Stimulated activated CD4-positive, alpha-beta T cell treated with anti-CD3 and anti-CD28 coated beads, Interleukin-15, amount 100 ng/mL, for 48 hours (primary cell): ENCODE measurements around the gene RPS3.

ENCODE experiments used
- DNase-seq, 2 donors: peaks; one replicate each; pipeline ENCODE4 v3.0.0-alpha.2; 2020; ENCODE audit warnings: low read depth in 2 of 2

The RPS3 gene

DNA sequence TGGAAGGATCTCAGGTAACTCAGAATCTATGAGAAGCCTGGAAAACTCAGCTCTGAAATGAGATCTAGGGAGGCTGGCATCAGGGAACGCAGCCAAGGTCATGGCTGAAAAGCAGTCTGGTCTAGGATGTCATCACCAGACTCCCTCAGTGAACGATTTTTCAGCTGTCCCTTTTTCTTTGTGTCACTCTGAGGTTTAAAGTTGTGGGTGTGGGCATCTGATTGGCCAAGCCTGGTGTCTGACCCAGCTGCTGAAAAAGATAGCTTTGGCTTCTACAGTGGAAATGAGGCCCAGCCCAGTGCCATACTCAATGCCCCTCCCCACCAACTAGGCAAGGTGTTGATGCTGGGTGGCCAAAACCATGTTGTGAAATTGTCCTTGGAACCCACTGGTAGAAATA is 14.5 kb downstream of the RPS3 start:
- no peak for DNase-seq

DNA sequence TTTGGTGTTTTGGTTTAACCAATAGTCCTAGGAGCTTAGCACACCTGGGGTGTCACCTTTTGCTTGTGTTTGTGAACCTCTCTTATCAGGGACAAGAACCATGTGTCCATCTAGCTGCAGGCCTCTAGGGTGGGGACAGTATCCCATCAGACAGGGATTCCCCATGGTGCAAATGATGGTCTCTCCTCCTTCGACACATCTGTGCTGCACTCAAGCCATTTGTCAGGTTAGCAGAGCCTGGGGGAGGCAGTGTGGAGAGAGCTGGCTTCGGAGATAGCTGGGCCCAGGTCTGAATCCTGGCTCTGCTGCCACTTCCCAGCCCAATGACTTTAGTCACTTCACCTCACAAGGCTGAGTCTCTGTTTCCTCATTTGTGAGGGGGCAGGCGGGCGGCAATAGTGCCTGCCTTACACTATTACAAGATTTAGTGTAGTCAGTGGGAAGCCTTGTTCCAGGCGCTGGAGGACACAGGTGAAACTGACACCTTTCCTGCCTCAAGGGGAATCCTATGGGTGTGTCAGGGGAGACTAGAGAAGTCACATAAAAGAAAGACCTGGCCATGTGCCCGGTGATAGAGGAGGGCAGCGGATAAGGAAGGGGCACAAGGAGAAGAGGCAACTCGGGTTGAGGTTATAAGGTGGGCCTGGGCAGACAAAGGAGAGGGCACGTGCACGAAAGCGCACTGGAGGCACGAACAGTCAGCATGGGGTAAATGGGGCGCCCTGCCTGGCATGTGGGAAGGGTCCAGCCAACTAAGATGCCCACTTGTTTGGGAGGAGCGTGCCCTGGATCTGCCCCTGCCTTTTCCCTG is 21.1 kb downstream of the RPS3 start:
- no peak for DNase-seq

DNA sequence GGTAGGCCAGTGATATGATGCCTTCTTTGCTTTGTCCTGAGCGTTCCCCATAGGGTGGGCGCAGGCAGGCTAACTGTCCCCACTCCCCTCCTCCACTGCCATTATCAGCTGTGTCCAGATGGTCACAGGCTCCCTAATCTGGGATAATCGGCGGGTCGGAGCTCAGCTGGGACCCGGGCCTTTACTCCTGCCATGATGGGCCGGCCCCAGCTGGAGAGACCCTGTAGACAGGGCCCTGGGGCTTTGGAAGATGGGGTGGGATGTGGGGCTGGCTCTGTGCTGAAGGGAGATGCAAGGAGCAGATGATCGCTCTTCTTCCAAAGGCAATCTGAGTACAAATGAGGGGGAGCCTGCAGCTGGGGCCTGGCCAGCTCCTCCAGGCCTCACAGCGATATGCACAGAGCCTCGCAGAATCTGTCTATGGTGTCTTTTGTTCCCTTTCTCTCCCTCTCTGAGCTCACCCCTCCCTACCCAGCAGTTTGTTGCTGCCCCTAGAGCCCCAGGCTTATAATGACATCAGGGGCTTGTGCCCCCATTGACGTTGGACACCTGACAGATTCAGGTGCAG is 21.8 kb downstream of the RPS3 start:
- no peak for DNase-seq

- DNase-seq: no peak
Observed at GRCh38 chr11:75421902-75422247, 22.6 kb downstream of the RPS3 start.

DNA sequence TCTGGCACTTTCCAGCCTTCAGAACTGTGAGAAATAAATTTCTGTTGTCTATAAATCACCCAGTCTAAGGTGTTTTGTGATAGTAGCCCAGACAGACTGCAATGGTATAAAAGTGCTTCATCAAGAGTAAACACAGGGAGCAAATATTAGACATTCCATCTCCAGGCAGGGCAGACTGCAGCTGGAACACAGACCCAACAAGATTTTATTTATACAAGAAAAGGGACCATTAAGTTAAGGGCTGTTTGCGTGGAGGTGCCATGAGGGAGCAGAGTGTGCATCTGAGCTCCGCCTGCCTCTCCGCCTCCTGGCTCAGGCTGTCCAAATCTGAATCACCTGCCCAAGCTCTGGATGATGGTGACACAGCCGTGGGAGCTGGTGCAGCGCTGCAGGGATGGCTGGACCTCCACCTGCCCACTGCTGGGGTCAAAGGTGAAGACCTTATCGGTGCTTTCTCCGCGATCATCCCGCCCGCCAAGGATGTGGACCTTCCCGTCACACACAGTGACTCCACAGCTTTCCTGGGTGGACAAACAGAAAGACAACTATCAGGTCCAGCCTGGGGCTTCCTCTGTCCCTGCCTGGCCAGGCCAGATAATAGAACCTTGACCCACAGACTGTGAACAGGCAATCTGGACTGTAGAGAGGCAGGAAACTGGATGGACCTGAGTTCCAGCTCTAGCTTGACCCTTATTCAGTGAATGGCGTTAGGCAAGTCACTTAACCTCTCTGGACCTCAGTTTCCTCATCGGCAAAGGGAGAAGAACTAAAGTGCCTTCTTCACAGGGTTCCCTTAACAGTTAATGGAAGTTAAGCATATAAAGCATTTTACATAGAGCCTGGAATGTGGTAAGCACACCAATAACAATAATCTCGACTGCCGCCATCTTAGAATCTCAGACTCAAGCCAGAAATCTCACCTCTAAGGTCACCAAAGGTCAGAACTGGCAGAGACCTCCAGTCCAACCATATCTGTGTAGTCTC is 23.2 kb downstream of the RPS3 start:
- no peak for DNase-seq

DNA sequence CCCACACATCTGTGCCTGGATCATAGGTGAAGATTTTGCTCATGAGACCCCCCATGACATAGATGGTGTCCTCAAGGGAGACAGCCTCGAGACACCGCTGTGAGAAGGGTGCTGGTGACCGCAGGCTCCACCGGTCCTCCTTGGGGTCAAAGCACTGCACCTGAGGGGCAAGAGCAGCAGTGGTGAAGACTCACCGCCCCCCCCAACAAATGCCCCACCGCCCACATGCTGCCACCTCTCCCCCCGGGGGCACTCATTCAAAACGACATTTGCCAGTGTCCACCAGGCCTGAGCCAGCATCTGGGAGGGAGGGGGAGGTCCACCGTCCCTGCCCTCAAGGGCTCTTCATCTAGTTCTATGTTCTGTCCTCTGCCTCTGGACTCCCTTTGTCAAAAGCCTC is 24.4 kb downstream of the RPS3 start:
- no peak for DNase-seq

DNA sequence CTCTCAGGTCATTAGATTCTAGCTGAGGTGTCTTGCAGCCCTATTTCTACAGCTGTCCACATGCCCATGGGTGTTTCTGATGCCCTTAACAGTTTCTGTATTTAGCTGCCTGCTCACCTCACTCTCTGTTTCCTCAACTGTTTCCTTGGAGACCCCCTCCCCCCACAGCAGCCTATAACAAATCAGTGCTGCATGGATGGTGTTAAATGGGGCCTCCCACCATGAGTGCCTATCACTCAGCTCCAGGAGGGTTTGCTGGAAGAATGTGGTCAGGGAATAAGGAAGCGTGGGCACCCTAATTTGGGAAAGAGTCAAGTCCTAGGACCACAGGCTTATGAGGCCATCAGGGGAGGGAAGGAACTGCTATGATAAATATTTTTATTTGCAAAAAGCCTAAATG is 25.1 kb downstream of the RPS3 start:
- no peak for DNase-seq

DNA sequence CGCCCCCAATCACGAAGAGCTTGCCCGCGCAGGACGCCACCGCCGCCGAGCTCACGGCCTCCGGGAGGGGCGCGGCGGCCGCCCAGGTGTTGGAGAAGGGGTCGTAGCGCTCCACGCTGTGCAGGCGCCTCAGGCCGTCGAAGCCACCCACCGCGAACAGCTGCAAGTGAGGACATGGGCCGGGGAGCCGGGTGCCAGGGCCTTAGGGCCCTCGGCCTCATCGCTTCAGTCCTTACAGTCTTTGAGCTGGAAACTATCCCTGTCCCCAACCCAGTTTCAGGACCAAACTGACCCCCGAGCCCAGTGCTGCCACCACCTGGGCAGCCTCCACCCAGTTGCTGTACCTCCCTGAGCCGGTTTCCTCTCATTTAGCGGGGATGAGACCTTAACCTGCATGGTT is 26.1 kb downstream of the RPS3 start:
- DNase-seq: no peak

GRCh38 chr11:75426720-75427086 is 27.4 kb downstream of the RPS3 start:
- no peak for DNase-seq

- DNase-seq: no peak
Observed at GRCh38 chr11:75427181-75427580, 27.9 kb downstream of the RPS3 start.

DNA sequence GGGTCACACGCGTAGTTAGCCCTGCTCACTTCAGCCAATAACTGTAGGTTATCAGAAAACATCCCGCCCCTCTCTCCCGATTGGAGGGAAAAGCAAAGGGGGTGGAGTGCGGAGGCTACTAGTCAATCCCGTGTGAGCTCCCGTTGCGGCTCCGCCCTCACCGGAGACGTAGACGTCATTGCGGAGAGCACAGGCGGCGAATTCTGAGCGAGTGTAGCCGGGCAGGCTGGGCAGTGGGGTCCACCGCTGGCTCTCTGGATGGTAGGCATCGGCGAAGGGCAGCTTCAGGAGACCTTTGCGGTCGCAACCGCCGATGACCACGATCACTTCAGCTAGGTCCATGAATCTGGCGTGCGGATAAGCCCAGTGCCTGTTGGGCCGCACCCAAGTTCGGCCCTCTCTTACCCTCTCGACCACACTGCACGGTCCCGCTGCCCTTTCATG is 29.0 kb downstream of the RPS3 start:
- DNase-seq: peak; percentile 50 to 69

DNA sequence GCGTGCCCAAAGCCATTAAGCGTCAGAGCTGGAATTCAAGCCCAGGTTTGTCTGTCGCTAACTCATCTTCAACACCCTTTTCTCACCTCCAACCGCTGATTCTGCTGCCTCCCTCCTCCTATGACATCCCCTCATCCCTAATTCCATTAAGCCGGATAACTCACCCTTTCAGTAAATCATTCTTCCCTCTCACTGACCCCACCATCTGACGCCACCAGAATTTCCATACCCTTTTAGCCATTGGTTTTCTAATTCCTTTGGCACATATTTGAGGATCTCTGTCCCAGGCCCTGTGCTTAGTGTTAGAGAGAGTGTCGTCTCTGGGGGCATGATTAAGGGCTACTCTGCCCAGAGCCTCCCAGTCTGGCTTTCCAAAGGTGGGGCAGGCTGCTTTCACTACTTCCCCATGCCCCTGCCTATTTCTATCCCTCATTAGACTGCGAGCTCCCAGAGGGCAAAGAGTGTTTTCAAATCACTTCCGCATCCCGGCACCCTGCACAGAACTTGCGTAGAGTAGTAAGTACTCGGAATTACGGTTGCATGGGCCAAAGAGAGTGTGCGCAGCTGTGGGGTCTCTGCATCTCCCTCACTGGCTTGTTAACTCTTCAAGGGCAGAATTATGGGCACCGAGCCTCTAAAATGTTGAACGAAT is 29.8 kb downstream of the RPS3 start:
- no peak for DNase-seq

GRCh38 chr11:75429641-75429901 is 30.3 kb downstream of the RPS3 start:
- no peak for DNase-seq

- DNase-seq: peak; percentile 30 to 41
Observed at GRCh38 chr11:75429902-75430713, 30.8 kb downstream of the RPS3 start.

GRCh38 chr11:75430714-75431532 is 31.6 kb downstream of the RPS3 start:
- DNase-seq: no peak

DNA sequence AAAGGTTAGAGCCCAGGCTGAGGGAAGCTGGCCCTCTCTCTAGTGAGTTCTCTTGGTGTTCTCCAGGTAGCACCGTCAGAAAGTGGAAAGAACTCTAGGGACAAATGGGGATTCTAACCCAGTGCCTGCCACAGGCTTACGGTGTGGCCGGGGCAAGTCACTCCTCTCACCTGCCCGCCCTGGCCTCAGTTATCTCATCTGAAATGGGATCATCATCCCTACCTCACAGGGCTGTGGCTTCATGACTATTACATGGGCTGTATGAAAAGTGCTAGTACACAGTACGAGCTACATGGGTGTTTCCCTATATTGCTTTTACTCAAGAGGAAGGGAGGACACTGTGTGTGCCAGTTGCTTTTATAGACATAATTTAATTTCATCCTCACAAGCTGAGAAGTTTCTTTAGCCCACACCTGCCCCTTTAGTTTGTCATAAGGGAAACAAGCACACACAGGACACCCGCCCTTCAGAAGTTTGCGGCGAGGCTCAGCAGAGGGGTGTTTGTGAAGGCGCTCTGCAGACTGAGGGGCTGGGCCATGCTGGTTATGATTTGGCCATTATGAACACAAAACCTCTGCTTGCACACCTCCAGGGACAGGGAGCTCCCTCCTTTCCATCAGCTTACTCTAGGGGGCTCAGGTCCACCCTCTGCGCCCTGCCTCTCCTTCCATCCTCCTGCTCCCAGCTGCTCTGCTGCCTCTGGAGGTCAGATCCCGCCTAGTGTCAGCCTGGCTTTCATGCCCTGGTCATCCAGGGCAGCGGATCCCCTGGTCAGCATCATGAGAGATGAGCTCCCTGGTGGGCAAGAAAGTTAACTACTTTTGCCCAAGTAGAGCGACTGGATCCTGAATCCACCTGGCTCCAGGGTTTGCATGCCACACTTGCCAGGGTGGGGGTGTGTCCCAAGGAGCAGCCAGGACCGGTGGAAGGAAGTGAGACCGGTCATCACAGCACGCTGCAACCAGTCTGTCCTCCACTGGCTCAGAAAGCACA is 32.5 kb downstream of the RPS3 start:
- DNase-seq: no peak

DNA sequence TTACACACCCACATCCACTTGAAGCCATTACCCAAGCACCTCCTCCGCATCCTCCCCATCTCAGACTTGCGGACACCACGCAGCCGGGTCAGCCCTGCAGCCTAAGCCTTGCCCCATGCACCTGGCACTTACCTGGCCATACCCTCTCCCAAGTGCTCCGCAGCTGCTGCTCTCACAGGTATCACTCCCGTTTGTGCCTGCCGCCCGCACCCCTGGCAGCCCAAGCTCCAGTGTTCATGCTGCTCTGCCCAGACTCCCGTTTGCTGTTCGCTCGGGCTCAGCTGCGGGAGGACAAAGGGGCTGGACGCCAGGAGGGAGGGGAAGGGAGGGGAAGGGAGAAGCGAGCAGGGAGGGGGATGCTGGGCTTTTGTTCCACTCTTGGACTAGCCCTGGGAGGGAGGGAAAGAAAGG is 33.6 kb downstream of the RPS3 start, which contains the start of gene KLHL35:
Gene KLHL35, minus strand, starts transcription at position 293 of the 411 bp plus-strand sequence. CDS start 2,574 bp downstream, outside the sequence.
- DNase-seq: no peak

GRCh38 chr11:75433443-75433842 is 34.1 kb downstream of the RPS3 start:
- DNase-seq: no peak

DNA sequence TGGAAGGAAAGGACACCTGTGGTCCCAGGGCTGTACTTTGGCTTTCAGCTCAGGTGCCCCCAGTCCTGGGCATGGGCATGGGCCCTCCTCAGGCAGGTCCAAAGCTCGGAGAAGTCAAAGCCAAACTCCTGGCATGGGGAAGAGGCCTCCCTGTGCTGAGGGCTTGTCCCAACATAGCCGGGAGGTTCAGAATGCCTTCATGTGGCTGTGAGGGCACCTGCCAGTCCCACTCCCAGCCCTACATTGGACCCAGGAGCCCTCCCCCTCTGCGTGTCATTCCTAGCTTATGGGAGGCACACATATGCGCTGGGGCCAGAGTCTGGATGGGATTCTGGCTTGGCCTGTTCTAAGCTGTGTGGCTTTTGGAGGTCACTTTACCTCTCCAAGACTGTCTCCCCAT is 34.7 kb downstream of the RPS3 start:
- DNase-seq: no peak
